H1 (cell line): ENCODE results near the gene ANKH. TPM values are rescaled to one million over a fixed set of nuclear protein-coding genes. Genes with fewer than 3 reads are reported as not detected.

ENCODE experiments used
- CTCF ChIA-PET: fragments of 300-600 bp; sonication (Branson Sonifier 250); formaldehyde crosslinking; loops from one replicate; lab custom pipeline; 2021; ENCODE audit not compliant: partially characterized antibody; lab: Charles Lee
- POLR2A ChIA-PET: fragments of 300-600 bp; sonication (Branson Sonifier 250); formaldehyde crosslinking; loops from one replicate; lab custom pipeline; 2021; ENCODE audit warnings: inconsistent platforms; ENCODE audit not compliant: partially characterized antibody; lab: Charles Lee
- DNase-seq, 2 experiments: peaks; one replicate each; pipeline versions ENCODE4 v3.0.0 to v3.0.0-alpha.2; 2010 to 2022; ENCODE audit warnings: low spot score in 2 of 2, low read depth in 1 of 2, mixed read lengths in 1 of 2
- FAIRE-seq: peaks from 2 replicates; lab custom pipeline; 2011; peaks lifted over from hg19 to GRCh38; lab: Jason Lieb, UNC
- H2AFZ ChIP-seq: 2 replicates; pipeline ENCODE4 v1.8.1; 2012; ENCODE audit warnings: low read length, inconsistent platforms
- H2AK5ac ChIP-seq: 2 replicates; pipeline ENCODE4 v1.6.1; 2013; ENCODE audit warnings: low read depth, low read length
- H2BK120ac ChIP-seq: replicated peaks from 2 replicates; pipeline ENCODE3; 2013; ENCODE audit warnings: low read depth, low read length, inconsistent platforms
- H2BK12ac ChIP-seq: 2 replicates; pipeline ENCODE4 v1.6.1; 2013; ENCODE audit warnings: low read depth, low read length
- H2BK15ac ChIP-seq: 2 replicates; pipeline ENCODE4 v1.6.1; 2013; ENCODE audit warnings: low read length
- H2BK20ac ChIP-seq: 2 replicates; pipeline ENCODE4 v1.6.1; 2013; ENCODE audit warnings: low read length
- H2BK5ac ChIP-seq: 2 replicates; pipeline ENCODE4 v1.6.1; 2013; ENCODE audit warnings: low read depth, low read length
- H3K14ac ChIP-seq: 2 replicates; pipeline ENCODE4 v1.6.1; 2013; ENCODE audit warnings: inconsistent platforms; ENCODE audit not compliant: insufficient read length
- H3K18ac ChIP-seq: 2 replicates; pipeline ENCODE4 v1.6.1; 2013; ENCODE audit warnings: low read length; ENCODE audit errors: extremely low read depth
- H3K23ac ChIP-seq: 2 replicates; pipeline ENCODE4 v1.6.1; 2013; ENCODE audit warnings: inconsistent platforms; ENCODE audit not compliant: insufficient read length
- H3K23me2 ChIP-seq: 2 replicates; pipeline ENCODE4 v1.6.1; 2013; ENCODE audit warnings: low read depth, low read length
- H3K27ac ChIP-seq: 2 replicates; pipeline ENCODE4 v1.6.1; 2011; ENCODE audit warnings: low read depth, low read length, inconsistent platforms
- H3K27me3 ChIP-seq, 4 experiments: replicated peaks in 1 of 4; 1 replicate in 1 of 4; 2 replicates in 3 of 4; pipeline versions ENCODE4 v1.6.1 to v1.8.1; 2011 to 2013; ENCODE audit warnings: low read length in 3 of 4, mild to moderate bottlenecking in 3 of 4, inconsistent platforms in 2 of 4, mixed read lengths in 2 of 4, moderate library complexity in 1 of 4; ENCODE audit not compliant: control insufficient read depth in 3 of 4, insufficient read depth in 3 of 4; ENCODE audit errors: extremely low read depth in 1 of 4
- H3K36me3 ChIP-seq, 4 experiments: 2 replicates each; pipeline versions ENCODE4 v1.6.1 to v1.8.1; 2011 to 2013; ENCODE audit warnings: mild to moderate bottlenecking in 4 of 4, low read length in 3 of 4, moderate library complexity in 2 of 4, control low read depth in 1 of 4, inconsistent platforms in 1 of 4; ENCODE audit not compliant: insufficient read depth in 4 of 4, control insufficient read depth in 2 of 4
- H3K4ac ChIP-seq: replicated peaks from 2 replicates; pipeline ENCODE3; 2013; ENCODE audit warnings: low read length, low read depth, mixed read lengths, inconsistent platforms; ENCODE audit not compliant: insufficient read length
- H3K4me1 ChIP-seq, 4 experiments: replicated peaks in 1 of 4; 1 replicate in 1 of 4; 2 replicates in 3 of 4; pipeline versions ENCODE4 v1.6.1 to v1.8.1; 2011 to 2013; ENCODE audit warnings: low read length in 3 of 4, inconsistent platforms in 2 of 4, mixed read lengths in 1 of 4; ENCODE audit not compliant: insufficient read depth in 4 of 4, control insufficient read depth in 3 of 4
- H3K4me2 ChIP-seq, 2 experiments: 2 replicates each; pipeline versions ENCODE4 v1.6.1 to v1.8.1; 2011 to 2013; ENCODE audit warnings: low read depth in 2 of 2, low read length in 2 of 2, control low read depth in 1 of 2, inconsistent platforms in 1 of 2, mild to moderate bottlenecking in 1 of 2; ENCODE audit not compliant: insufficient read depth in 1 of 2
- H3K4me3 ChIP-seq, 4 experiments: fragments of 200-600, 300-600 bp in 1 of 4; sonication (generic), shearing (Covaris generic), sonication (Bioruptor Twin) in 1 of 4; 2 replicates each; pipeline versions ENCODE4 v1.5.1 to v1.8.1; 2011 to 2016; ENCODE audit warnings: low read length in 4 of 4, low read depth in 3 of 4, control low read depth in 2 of 4, inconsistent platforms in 2 of 4, mild to moderate bottlenecking in 2 of 4, mixed read lengths in 1 of 4, moderate library complexity in 1 of 4; ENCODE audit not compliant: insufficient read depth in 2 of 4; ENCODE audit errors: extremely low read depth in 1 of 4
- H3K56ac ChIP-seq: replicated peaks from 2 replicates; pipeline ENCODE3; 2013; ENCODE audit warnings: low read depth, mild to moderate bottlenecking, mixed read lengths, low read length, inconsistent platforms; ENCODE audit not compliant: insufficient read length
- H3K79me1 ChIP-seq: 2 replicates; pipeline ENCODE4 v1.6.1; 2013; ENCODE audit warnings: low read depth, low read length, control low read depth
- H3K79me2 ChIP-seq, 2 experiments: 2 replicates each; pipeline versions ENCODE4 v1.6.1 to v1.8.1; 2012 to 2013; ENCODE audit warnings: low read length in 2 of 2, mild to moderate bottlenecking in 2 of 2, inconsistent platforms in 1 of 2; ENCODE audit not compliant: insufficient read depth in 2 of 2, control insufficient read depth in 1 of 2
- H3K9ac ChIP-seq, 4 experiments: replicated peaks in 1 of 4; 1 replicate in 1 of 4; 2 replicates in 3 of 4; pipeline versions ENCODE4 v1.6.1 to v1.8.1; 2011 to 2013; ENCODE audit warnings: low read depth in 3 of 4, low read length in 3 of 4, control low read depth in 2 of 4, mild to moderate bottlenecking in 2 of 4, moderate library complexity in 2 of 4, inconsistent platforms in 1 of 4; ENCODE audit errors: extremely low read depth in 1 of 4
- H3K9me3 ChIP-seq, 2 experiments: 2 replicates each; pipeline versions ENCODE4 v1.6.1 to v1.8.1; 2012 to 2013; ENCODE audit warnings: mild to moderate bottlenecking in 2 of 2, moderate library complexity in 2 of 2, control low read depth in 1 of 2, inconsistent platforms in 1 of 2, low read depth in 1 of 2, low read length in 1 of 2, mixed read lengths in 1 of 2; ENCODE audit not compliant: insufficient read depth in 2 of 2
- H4K20me1 ChIP-seq, 2 experiments: replicated peaks in 1 of 2; 2 replicates each; pipeline versions ENCODE3 to v1.8.1; 2011 to 2013; ENCODE audit warnings: inconsistent platforms in 2 of 2, low read length in 2 of 2, mild to moderate bottlenecking in 1 of 2; ENCODE audit not compliant: insufficient read depth in 2 of 2, control insufficient read depth in 1 of 2
- H4K5ac ChIP-seq: 2 replicates; pipeline ENCODE4 v1.6.1; 2013; ENCODE audit warnings: low read length, low read depth, mixed read lengths, inconsistent platforms; ENCODE audit not compliant: insufficient read length
- H4K8ac ChIP-seq: 2 replicates; pipeline ENCODE4 v1.8.0; 2013; ENCODE audit warnings: mild to moderate bottlenecking, moderate library complexity, low read length, inconsistent platforms; ENCODE audit not compliant: insufficient read depth; ENCODE audit errors: extremely low read depth
- H4K91ac ChIP-seq: replicated peaks from 2 replicates; pipeline ENCODE3; 2013; ENCODE audit warnings: low read length, mixed read lengths, inconsistent platforms; ENCODE audit not compliant: insufficient read length
- ATF3 ChIP-seq: IDR thresholded peaks from 2 replicates; pipeline ENCODE4 v1.6.1; 2011; ENCODE audit warnings: low read depth, mild to moderate bottlenecking, low read length; ENCODE audit not compliant: insufficient read depth
- BCL11A ChIP-seq, 2 experiments: IDR thresholded peaks; one replicate each; pipeline ENCODE4 v1.6.1; 2011; ENCODE audit warnings: low read depth in 2 of 2, low read length in 2 of 2, mild to moderate bottlenecking in 2 of 2
- CTBP2 ChIP-seq: IDR thresholded peaks from 2 replicates; pipeline ENCODE4 v1.7.0; 2011; ENCODE audit warnings: borderline replicate concordance, mild to moderate bottlenecking, moderate library complexity, mixed read lengths, low read length; ENCODE audit not compliant: insufficient read depth, insufficient read length
- EGR1 ChIP-seq: IDR thresholded peaks from 2 replicates; pipeline ENCODE4 v1.6.1; 2011; ENCODE audit warnings: low read depth, low read length, borderline replicate concordance
- GTF2F1 ChIP-seq: IDR thresholded peaks from 2 replicates; pipeline ENCODE4 v1.6.1; 2012; ENCODE audit warnings: low read depth, low read length, improper control_type of control experiment, borderline replicate concordance
- HDAC2 ChIP-seq, 2 experiments: fragments of 300-600 bp in 1 of 2; sonication (generic) in 1 of 2; IDR thresholded peaks; 2 replicates each; pipeline ENCODE4 v1.6.1; 2011 to 2012; ENCODE audit warnings: low read depth in 2 of 2, low read length in 2 of 2, mild to moderate bottlenecking in 2 of 2, moderate library complexity in 2 of 2, borderline replicate concordance in 1 of 2, inconsistent platforms in 1 of 2
- HDAC6 ChIP-seq: IDR thresholded peaks from one replicate; pipeline ENCODE4 v1.7.1; 2012; ENCODE audit warnings: low read depth, mild to moderate bottlenecking, inconsistent platforms, low read length, moderate library complexity
- KDM1A ChIP-seq: fragments of 200-600, 300-600 bp; sonication (generic); IDR thresholded peaks from 2 replicates; pipeline ENCODE4 v1.7.1; 2016; ENCODE audit warnings: mild to moderate bottlenecking, low read length, borderline replicate concordance
- NANOG ChIP-seq: IDR thresholded peaks from 2 replicates; pipeline ENCODE4 v1.6.1; 2011; ENCODE audit warnings: low read length, low read depth, mild to moderate bottlenecking, inconsistent platforms; ENCODE audit not compliant: insufficient read depth, poor library complexity, severe bottlenecking
- POLR2A ChIP-seq, 2 experiments: IDR thresholded peaks; 1 replicate in 1 of 2; 2 replicates in 1 of 2; pipeline ENCODE4 v1.6.1; 2011; ENCODE audit warnings: low read depth in 2 of 2, low read length in 2 of 2, mild to moderate bottlenecking in 2 of 2; ENCODE audit errors: control extremely low read depth in 1 of 2
- RAD21 ChIP-seq, 2 experiments: IDR thresholded peaks in 1 of 2; conservative IDR thresholded peaks in 1 of 2; 2 replicates each; pipeline ENCODE4 v1.6.1; 2011; ENCODE audit warnings: low read depth in 2 of 2, low read length in 2 of 2, improper control_type of control experiment in 1 of 2, inconsistent platforms in 1 of 2, mild to moderate bottlenecking in 1 of 2, moderate library complexity in 1 of 2
- SRF ChIP-seq: IDR thresholded peaks from 2 replicates; pipeline ENCODE4 v1.6.1; 2011; ENCODE audit warnings: mild to moderate bottlenecking, low read depth, low read length, moderate library complexity
- TCF12 ChIP-seq: IDR thresholded peaks from 2 replicates; pipeline ENCODE4 v1.6.1; 2011; ENCODE audit warnings: low read depth, mild to moderate bottlenecking, low read length
- WGBS, 2 experiments: shearing (Covaris generic) in 1 of 2; methylation state at CpG; one replicate each; pipeline versions ENCODE4 v1.1.6 to v1.1.7; 2013 to 2015; ENCODE audit warnings: low lambda C conversion rate in 2 of 2, mixed read lengths in 2 of 2, inconsistent platforms in 1 of 2, low coverage in 1 of 2, missing lambda C conversion rate in 1 of 2; ENCODE audit not compliant: insufficient replicate concordance in 2 of 2, insufficient coverage in 1 of 2, insufficient read length in 1 of 2; ENCODE audit errors: extremely low coverage in 1 of 2, missing lambda C conversion rate in 1 of 2; 5-methylcytosine and 5-hydroxymethylcytosine counted together
- polyA plus RNA-seq, 7 experiments: library from polyadenylated mRNA; depleted of rRNA in 3 of 7; stranded (reverse) in 5 of 7; unstranded in 2 of 7; fragments of >200 nt in 5 of 7; fragments of 200-250 nt in 2 of 7; gene quantifications; 1 replicate in 5 of 7; 2 replicates in 1 of 7; 4 replicates in 1 of 7; pipeline versions ENCODE4 v1.2.1 to v1.2.3, GENCODE V29; 2011 to 2013; ENCODE audit warnings: missing spikeins in 2 of 7, mixed read lengths in 2 of 7
- total RNA-seq: library from RNA; stranded (reverse); fragmentation: NEBNext Ultra II Directional; extraction: Animal tissue kit (Norgen Biotek cat#: 25700); gene quantifications from 2 replicates; pipeline ENCODE4 v1.2.1, GENCODE V29; 2021

The ANKH gene
- total and polyA plus RNA-seq, 2 of the 8 experiments (the other 6 are each of a cell fraction or from before 2014, with no cell fraction given) = 5.3 to 13.0 TPM

GRCh38 chr5:14859980-14860379, 11.6 kb downstream of the ANKH start:
- Histone ChIP-seq H3K23me2 (no peaks in the 10 kb centered on the region), H4K8ac (no peak overlapping the region; the same call in 1 of the 2 replicates), H3K18ac (no peak overlapping the region), H2BK120ac (no peak overlapping the region), H3K79me1 (no peaks in the 10 kb centered on the region; the same call in 1 of the 2 replicates), H2AFZ (no peak overlapping the region), H3K56ac (no peak overlapping the region), H3K79me2 (no peaks in the 10 kb centered on the region), H3K4me2 (no peak overlapping the region), H3K27ac (no peak overlapping the region), H2BK5ac (no peak overlapping the region), H2AK5ac (no peak overlapping the region), H3K9me3 (no peaks in the 10 kb centered on the region), H3K4ac (no peak overlapping the region), H2BK15ac (no peak overlapping the region), H3K14ac (no peak overlapping the region), H4K20me1 (no peaks in the 10 kb centered on the region), H2BK12ac (no peak overlapping the region), H3K27me3 (no peaks in the 10 kb centered on the region), H2BK20ac (no peak overlapping the region), H3K4me1 (no peaks in the 10 kb centered on the region; a peak in 2 of 7 replicates), H3K4me3 (no peak overlapping the region), H4K91ac (no peak overlapping the region), H3K36me3 (no peaks in the 10 kb centered on the region), H3K9ac (no peak overlapping the region), H3K23ac (no peak overlapping the region), H4K5ac (no peak overlapping the region)
- DNase-seq = no peak
- FAIRE-seq = no peak
- 89% methylated on average over 7 of the region's 7 CpGs; no CpG with 5 or more reads in 1 of the 2 experiments for WGBS, 2 experiments
- POLR2A ChIA-PET = interaction anchor here (0.9 kb wide), 1 partner anchor 10 kb away, joined by 3 read pairs; no protein-coding TSS in a partner anchor
- CTCF ChIA-PET = interaction anchor here (0.8 to 1.3 kb wide), 2 partner anchors 10 to 20 kb away, joined by 3 to 4 read pairs; no protein-coding TSS in a partner anchor
- TF ChIP-seq NANOG (no peak), HDAC2 (IDR thresholded peaks at IDR 0.05; ENCODE audit: borderline replicate concordance in 1 of 2, low read depth in 2 of 2, low read length in 2 of 2) (no peak), TCF12 (no peak), KDM1A (no peak), RAD21 (IDR thresholded peaks at IDR 0.05 in 1 of 2, conservative IDR thresholded peaks at IDR 0.05 in 1 of 2; ENCODE audit: low read depth in 2 of 2, low read length in 2 of 2) (no peak), ATF3 (no peak), CTBP2 (no peak), POLR2A (IDR thresholded peaks at IDR 0.05; ENCODE audit: control extremely low read depth in 1 of 2, low read depth in 2 of 2, low read length in 2 of 2) (no peak), EGR1 (no peak), SRF (no peak), GTF2F1 (no peak), BCL11A (IDR thresholded peaks at IDR 0.05; ENCODE audit: low read depth in 2 of 2, low read length in 2 of 2) (no peak), HDAC6 (no peak)
